ENCODE data around the gene SLC7A6OS.

DNA sequence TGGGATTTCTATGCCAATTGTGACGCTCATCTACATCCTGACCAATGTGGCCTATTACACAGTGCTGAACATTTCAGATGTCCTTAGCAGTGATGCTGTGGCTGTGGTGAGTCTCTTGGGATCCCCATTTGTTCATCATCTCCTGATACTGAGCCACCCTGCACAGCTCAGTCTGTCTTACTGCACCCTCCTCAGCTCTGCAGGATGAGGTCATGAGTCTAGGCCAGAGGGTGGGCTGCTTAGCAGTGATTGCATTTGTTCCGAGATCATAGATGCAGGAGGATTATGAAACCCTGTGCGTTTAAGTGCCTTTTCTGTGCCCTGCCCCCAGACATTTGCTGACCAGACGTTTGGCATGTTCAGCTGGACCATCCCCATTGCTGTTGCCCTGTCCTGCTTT lies 19.5 kb downstream of the SLC7A6OS start:
- TF ChIP-seq CTCF (IDR thresholded peaks at IDR 0.05), result no peak
- TF ChIP-seq ZFX (IDR thresholded peaks at IDR 0.05; ENCODE audit: borderline replicate concordance), result no peak

Data from 22Rv1 (cell line).